GM18873 (cell line): ENCODE data around the gene DYRK1A.

ENCODE experiments used
- ATAC-seq: cut with Tn5 transposase; IDR thresholded peaks from one replicate; pipeline ENCODE4 v1.9.1; 2021; ENCODE audit warnings: mild to moderate bottlenecking, moderate library complexity, moderate number of reproducible peaks; ENCODE audit not compliant: unreplicated experiment, low FRiP score

Gene DYRK1A

DNA sequence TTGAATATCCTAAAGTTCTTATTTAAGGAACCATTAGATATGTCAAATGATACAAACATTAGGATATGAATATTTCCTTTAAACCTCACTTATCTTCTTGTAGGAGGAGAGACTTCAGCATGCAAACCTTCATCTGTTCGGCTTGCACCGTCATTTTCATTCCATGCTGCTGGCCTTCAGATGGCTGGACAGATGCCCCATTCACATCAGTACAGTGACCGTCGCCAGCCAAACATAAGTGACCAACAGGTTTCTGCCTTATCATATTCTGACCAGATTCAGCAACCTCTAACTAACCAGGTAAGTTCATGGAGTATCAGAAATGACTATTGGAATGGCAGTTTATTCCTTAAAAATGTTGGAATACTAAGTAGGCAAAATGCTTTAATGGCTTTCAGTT is 106.0 kb downstream of the DYRK1A start:
- no peak for ATAC-seq

DNA sequence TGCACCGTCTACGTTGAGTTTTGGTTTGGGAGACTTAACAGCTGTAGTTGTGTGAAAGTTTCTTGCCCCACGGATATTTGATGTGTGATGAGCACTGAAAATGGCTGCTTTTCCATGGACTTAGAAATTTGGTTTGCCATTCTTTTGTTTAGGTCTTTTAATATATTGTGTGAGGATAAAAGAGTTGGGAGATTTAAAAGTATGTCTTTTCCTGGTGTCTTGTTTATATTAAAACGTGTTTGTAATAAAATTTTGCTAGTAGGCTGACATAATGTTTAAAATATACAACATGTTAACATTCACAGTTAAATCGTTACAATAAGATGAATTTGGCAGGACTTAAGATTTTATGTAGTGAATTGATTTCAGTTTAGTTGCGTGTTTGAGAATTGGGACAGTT is 106.9 kb downstream of the DYRK1A start:
- no peak for ATAC-seq

GRCh38 chr21:37474342-37474741 is 107.8 kb downstream of the DYRK1A start:
- ATAC-seq: no peak

DNA sequence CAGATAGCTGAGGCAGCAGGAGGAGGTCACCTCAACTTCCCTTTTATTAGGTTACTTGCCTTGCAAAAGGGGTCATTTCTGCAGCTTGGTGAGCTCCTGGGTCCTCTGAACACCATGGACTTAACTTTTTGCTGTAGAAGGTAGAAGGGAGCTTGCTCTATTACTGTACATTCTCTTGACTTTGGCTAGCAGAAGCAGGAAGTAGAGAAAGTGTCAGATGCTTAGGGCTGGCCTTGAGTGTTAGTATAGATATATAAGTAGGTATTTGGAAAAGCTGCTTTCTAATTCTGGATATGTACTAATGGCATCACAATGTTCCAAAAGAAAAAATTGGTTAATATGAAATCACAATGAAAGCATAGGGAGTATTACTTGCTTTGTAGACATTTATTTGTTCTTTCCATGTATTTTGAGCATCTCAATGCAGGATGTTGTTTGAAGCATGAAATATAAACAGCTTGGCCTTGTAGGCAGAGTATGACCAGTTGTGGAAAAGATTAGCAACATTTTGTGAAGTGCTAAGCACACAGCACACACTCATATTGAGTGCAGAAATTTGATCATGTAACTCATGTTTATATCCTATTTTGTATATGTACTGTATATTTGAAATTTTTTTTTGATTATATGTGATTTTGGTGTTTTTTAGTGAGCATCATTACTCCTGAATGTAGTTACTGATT is 108.8 kb downstream of the DYRK1A start:
- ATAC-seq: no peak

GRCh38 chr21:37478794-37479193 is 112.2 kb downstream of the DYRK1A start:
- no peak for ATAC-seq

DNA sequence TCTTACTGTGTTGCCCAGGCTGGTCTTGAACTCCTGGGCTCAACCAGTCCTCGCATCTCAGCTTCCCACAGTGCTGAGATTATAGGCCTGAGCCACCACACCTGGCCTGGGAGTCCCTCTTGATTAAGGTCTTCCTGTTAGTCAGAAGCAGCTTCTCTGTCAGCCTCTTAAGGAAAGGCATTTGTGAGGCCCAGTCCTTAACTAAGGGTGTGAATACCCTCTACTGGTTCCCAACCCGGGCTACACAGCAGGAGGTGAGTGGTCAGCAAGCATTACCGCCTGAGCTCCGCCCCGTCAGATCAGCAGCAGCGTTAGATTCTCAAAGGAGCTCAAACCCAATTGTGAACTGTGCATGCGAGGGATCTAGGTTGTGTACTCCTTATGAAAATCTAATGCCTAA is 117.2 kb downstream of the DYRK1A start:
- no peak for ATAC-seq

- ATAC-seq: no peak
These were observed 118.2 kb downstream of the DYRK1A start for GRCh38 chr21:37484535-37485474.

DNA sequence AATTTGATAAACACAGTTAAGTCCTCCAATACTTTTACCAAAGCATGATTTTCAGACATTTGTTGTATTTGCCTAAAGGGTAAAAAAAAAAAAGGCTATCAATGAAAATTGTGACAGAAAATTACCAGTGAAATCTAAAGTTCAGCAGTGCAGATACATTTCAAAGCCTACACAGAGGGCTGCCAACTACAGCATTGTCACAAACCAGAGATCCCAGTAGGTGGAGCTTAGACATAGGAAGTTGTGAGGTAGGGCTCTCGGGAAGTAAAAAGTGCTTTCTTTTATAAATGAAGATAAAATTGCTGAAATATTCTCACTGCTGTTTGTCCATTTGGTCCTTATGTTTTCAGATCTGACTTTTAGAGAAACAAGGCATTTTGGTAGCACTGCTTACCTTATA is 123.0 kb downstream of the DYRK1A start:
- no peak for ATAC-seq

GRCh38 chr21:37490084-37490483 is 123.5 kb downstream of the DYRK1A start:
- no peak for ATAC-seq

GRCh38 chr21:37496972-37497371 is 130.4 kb downstream of the DYRK1A start:
- no peak for ATAC-seq

DNA sequence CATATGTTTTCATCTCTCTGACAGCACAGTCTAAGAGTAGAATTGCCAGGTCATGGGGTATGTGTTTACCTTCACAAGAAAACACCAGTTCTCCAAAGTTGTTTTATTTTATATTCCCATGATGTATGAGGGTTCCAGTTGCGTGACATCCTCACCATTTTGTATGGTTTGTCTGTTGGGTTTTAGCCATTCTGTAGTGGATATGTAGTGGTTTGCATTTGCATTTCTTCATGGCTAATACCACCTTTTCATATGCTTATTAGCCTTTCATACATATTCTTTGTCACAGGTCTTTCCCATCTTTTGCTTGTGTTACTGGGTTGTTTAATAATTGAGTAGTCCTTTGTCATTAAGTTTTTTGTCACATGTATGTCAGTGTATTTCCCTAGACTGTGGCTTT is 132.1 kb downstream of the DYRK1A start:
- no peak for ATAC-seq

DNA sequence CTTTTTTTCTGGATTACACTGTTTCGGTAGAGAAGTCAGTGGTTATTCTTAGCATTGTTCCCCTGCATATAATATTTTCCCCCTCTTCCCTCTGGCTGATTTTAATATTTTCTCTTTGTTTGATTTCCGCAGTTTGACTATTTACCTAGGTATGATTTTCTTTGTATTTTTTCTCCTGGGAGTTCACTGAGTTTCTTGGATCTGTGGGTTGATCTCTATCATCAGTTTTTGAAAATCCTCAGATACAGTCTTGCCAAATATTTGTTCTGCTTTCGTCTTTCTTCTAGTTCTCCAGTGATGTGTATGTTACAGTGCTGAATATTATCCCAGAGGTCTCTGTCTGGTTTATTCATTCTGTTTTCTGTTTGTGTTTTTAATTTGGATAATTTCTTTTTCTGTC is 136.4 kb downstream of the DYRK1A start:
- no peak for ATAC-seq

DNA sequence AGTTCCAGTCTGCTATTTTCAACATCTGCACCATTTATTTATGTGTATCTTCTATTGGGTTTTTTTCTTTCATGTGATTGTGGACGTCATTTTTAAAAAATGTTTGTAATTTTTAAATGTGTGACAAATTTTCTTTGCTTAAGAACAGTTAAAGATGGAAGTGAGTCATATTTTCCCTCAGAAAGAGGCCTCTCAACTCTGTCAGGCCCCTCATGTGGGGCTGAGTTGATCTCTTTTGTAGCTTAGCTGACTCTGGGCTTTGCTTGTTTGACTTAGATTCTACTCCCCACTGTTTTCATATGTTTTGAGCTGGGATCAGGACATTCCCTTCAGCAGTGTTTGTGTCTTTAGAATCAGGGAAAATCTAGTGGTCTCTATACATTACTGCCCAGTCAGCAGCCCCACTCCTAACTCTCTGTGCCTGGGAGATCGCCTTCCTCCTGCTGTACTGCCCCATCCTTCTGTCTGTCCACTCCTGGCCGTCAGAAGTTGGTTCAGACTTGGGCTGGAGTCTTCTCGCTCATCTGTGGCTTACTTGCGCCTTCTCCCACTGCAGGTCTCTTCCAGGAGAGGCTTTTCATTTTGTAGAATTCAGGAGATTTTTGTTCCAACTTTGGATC is 137.4 kb downstream of the DYRK1A start:
- ATAC-seq: no peak

DNA sequence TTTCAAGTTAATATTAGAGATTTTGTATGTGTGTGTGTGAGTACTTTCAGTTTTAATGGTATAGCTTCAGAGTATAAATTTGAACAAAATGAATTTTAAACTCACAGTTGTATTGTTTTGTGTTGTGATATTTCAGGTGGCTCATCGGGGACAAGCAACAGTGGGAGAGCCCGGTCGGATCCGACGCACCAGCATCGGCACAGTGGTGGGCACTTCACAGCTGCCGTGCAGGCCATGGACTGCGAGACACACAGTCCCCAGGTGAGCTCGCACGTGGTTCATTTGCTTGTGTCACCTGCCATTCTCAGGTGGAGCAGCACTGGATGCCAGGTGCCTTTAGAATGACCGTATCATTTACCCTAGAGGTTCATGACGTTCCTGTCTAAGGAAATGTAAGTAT is 139.4 kb downstream of the DYRK1A start:
- no peak for ATAC-seq

DNA sequence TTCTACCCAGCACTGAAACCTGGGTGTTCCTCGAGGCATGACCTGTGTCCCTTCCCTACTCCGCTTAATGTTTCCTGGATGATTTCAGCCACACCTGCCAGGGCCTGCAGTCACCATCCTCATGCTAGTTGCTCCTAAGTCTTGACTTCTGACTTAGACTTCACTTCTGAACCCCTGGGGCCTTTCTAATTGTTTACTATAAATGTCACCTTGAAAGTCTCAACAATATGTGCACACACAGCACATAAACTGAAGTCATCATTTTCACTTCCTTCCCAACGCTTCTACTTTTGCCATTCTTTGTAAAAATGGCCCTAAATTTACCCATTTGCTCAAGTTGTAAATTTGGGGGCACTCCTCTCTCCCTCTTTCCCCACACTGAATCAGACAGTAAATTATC is 141.1 kb downstream of the DYRK1A start:
- ATAC-seq: no peak

DNA sequence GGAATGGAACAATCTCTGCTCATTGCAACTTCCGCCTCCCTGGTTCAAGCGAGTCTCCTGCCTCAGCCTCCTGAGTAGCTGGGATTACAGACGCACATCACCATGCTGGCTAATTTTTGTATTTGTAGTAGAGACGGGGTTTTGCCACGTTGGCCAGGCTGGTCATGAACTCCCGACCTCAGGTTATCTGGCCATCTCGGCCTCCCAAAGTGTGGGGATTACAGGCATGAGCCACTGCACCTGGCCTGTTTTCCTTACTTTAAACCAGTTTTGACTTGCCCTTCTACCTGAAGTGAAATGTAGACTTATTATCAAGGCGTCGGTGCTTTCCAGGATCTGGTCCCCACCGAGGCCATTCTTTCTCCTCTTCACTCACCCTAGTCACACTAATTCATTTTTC is 141.8 kb downstream of the DYRK1A start:
- no peak for ATAC-seq

DNA sequence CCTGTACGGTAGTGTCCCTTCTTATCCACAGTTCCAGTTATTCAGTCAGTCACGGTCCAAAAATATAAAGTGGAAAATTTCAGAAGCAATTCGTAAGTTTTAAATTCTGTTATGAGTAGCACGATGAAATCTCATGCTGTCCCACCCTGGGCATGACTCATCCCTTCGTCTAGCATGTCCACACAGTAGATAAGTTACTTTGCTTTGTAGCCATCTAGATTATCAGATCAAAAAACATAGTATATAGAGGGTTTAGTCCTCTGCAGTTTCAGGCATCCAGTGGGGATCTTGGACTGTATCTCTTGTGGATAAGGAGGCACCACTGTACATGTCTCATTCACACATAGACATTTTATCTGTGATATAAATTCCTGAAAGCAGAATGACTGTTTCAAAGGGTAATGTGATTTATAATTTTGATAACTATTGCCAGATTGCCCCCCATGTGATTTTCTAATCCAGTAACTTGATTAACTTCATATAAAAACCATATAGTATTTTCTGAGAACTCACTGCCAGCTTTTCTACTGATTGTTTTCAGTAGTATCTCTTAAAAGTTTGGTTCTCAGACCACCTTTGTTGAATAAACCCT is 143.3 kb downstream of the DYRK1A start:
- no peak for ATAC-seq

- ATAC-seq: no peak
These were observed 145.3 kb downstream of the DYRK1A start for GRCh38 chr21:37511848-37512247.

DNA sequence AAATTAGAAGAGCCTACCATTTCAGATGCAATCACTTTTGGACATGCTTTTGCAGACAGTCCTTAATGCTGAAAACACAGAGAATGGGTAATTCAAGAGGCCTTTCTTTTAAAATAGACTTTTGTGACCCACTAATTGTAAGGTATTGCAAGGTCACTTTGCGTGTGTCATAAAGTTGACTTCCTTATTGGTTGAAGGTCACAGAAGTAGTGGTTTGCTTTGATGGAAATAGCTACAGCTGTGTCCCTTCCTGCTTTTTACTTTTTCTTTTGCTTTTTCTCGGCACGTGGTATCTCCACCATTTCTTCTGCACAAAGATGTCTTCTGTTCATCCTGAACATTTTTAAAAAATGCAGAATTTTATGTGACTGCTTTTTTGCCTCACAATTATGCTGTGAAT is 146.8 kb downstream of the DYRK1A start:
- ATAC-seq: no peak

GRCh38 chr21:37514038-37514667 is 147.6 kb downstream of the DYRK1A start:
- ATAC-seq: no peak

DNA sequence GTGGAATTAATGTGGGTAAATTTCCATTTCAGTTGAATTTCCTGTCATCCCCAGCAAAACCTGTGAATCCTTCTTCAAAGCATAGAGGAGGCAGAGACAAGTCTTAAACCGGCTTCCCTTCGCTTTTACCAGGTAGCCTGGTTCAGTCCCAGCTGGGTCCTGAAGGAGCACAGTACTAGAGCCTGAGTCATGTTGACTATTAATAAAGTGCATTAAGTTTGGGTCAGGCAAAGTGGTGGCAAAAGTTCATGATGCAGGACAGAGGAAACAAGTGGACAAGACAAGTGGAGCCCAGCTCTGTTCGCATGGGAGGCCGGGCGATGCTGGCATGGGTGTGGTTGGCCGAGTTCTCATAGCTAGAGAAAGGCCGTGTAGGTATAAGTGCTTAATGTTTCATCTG is 150.4 kb downstream of the DYRK1A start:
- ATAC-seq: no peak
